Measurements from ENCODE around the gene RMND5A.
"Not testable (repeated sequence)": the region's sequence is repeated elsewhere in the genome, so short reads cannot be mapped to it uniquely, and the experiment has no call there.

The RMND5A gene

GRCh38 chr2:86714579-86715173 lies 5.4 kb upstream of the RMND5A start:
- DNase-seq, result not testable (repeated sequence)

- DNase-seq, result not testable (repeated sequence)
These were observed 841 bp upstream of the RMND5A start for GRCh38 chr2:86719263-86719636.

GRCh38 chr2:86720540-86721320 lies 639 bp downstream of the RMND5A start:
- DNase-seq, result peak; percentile 6

GRCh38 chr2:86725706-86726105 lies 5.6 kb downstream of the RMND5A start:
- DNase-seq, result not testable (repeated sequence)

- not testable (repeated sequence) for DNase-seq
These were observed 12.0 kb downstream of the RMND5A start for GRCh38 chr2:86732040-86732525.

- not testable (repeated sequence) for DNase-seq
These were observed 12.7 kb downstream of the RMND5A start for GRCh38 chr2:86732837-86733236.

GRCh38 chr2:86733528-86733927 lies 13.4 kb downstream of the RMND5A start:
- not testable (repeated sequence) for DNase-seq

- not testable (repeated sequence) for DNase-seq
These were observed 14.8 kb downstream of the RMND5A start for GRCh38 chr2:86734896-86735295.

- not testable (repeated sequence) for DNase-seq
These were observed 19.4 kb downstream of the RMND5A start for GRCh38 chr2:86739485-86739884.

- DNase-seq, result not testable (repeated sequence)
These were observed 19.8 kb downstream of the RMND5A start for GRCh38 chr2:86739889-86740288.

GRCh38 chr2:86741889-86742498 lies 21.9 kb downstream of the RMND5A start:
- not testable (repeated sequence) for DNase-seq

GRCh38 chr2:86744152-86744551 lies 24.1 kb downstream of the RMND5A start:
- no peak for DNase-seq

GRCh38 chr2:86746939-86747338 lies 26.8 kb downstream of the RMND5A start:
- no peak for DNase-seq

GRCh38 chr2:86747711-86748639 lies 27.9 kb downstream of the RMND5A start:
- DNase-seq, result no peak

- peak; percentile 6 for DNase-seq
These were observed 30.2 kb downstream of the RMND5A start for GRCh38 chr2:86750240-86750839.

- no peak for DNase-seq
These were observed 31.7 kb downstream of the RMND5A start for GRCh38 chr2:86751778-86752177.

GRCh38 chr2:86752934-86753333 lies 32.8 kb downstream of the RMND5A start:
- no peak for DNase-seq

GRCh38 chr2:86753606-86754005 lies 33.5 kb downstream of the RMND5A start:
- DNase-seq, result no peak

GRCh38 chr2:86758405-86758804 lies 38.3 kb downstream of the RMND5A start:
- DNase-seq, result no peak

- DNase-seq, result no peak
These were observed 40.3 kb downstream of the RMND5A start for GRCh38 chr2:86760371-86760770.

GRCh38 chr2:86764661-86765309 lies 44.7 kb downstream of the RMND5A start:
- peak; percentile 44 for DNase-seq

GRCh38 chr2:86765310-86765695 lies 45.2 kb downstream of the RMND5A start:
- no peak for DNase-seq
